ENCODE data around the gene ASF1B. TPM values are rescaled to one million over a fixed set of nuclear protein-coding genes. Genes with fewer than 3 reads are reported as not detected.

Gene ASF1B
- total and polyA plus RNA-seq, 2 donors (not counting 1 experiment from before 2014, with no cell fraction given): 2.6 to 6.5 TPM

GRCh38 chr19:14091813-14092462 is 44.5 kb downstream of the ASF1B start:
- Histone ChIP-seq H3K4me3 (replicated peaks in 1 of 4; ENCODE audit: control extremely low read depth in 1 of 4, insufficient read depth in 1 of 4, low read depth in 3 of 4, low read length in 4 of 4) (peak overlapping the region; percentile 81 to 88 (median 83)), H3K27me3 (ENCODE audit: control insufficient read depth, insufficient read depth, low read length) (no peaks in the 10 kb centered on the region), H2AFZ (ENCODE audit: low read length) (no peak overlapping the region), H3K79me2 (ENCODE audit: control insufficient read depth, insufficient read depth, low read length) (no peaks in the 10 kb centered on the region), H3K27ac (ENCODE audit: insufficient read depth, low read length) (peak overlapping the region; percentile 73), H3K9me3 (ENCODE audit: control insufficient read depth, insufficient read depth, low read depth, low read length) (no peaks in the 10 kb centered on the region), H3K9ac (ENCODE audit: insufficient read depth, low read length) (no peak overlapping the region), H3K4me1 (ENCODE audit: control insufficient read depth, extremely low read depth, insufficient read depth, low read length) (peaks cover 2% of the 10 kb centered on the region), H3K36me3 (ENCODE audit: control insufficient read depth, insufficient read depth, low read length) (peaks cover 15% of the 10 kb centered on the region), H4K20me1 (ENCODE audit: control insufficient read depth, extremely low read depth, insufficient read depth, low read length) (no peaks in the 10 kb centered on the region), H3K4me2 (ENCODE audit: extremely low read depth, insufficient read depth, low read length) (peak overlapping the region; percentile 97)
- TF ChIP-seq EZH2 (IDR thresholded peaks at IDR 0.05; ENCODE audit: low read length, missing control alignments) (no peak), CTCF (conservative IDR thresholded peaks at IDR 0.05 in 1 of 2, IDR thresholded peaks at IDR 0.05 in 1 of 2; ENCODE audit: low read depth in 1 of 2, low read length in 2 of 2) (no peak)
- no peak for DNase-seq (ENCODE audit: low read depth in 2 of 2)

GRCh38 chr19:14091081-14091812 is 45.1 kb downstream of the ASF1B start:
- Histone ChIP-seq H3K79me2 (ENCODE audit: control insufficient read depth, insufficient read depth, low read length) (no peaks in the 10 kb centered on the region), H4K20me1 (ENCODE audit: control insufficient read depth, extremely low read depth, insufficient read depth, low read length) (no peaks in the 10 kb centered on the region), H3K4me3 (replicated peaks in 1 of 4; ENCODE audit: control extremely low read depth in 1 of 4, insufficient read depth in 1 of 4, low read depth in 3 of 4, low read length in 4 of 4) (peak overlapping the region; percentile 81 to 88 (median 83)), H3K9ac (ENCODE audit: insufficient read depth, low read length) (peak overlapping the region; percentile 66), H3K36me3 (ENCODE audit: control insufficient read depth, insufficient read depth, low read length) (peaks cover 11% of the 10 kb centered on the region), H3K9me3 (ENCODE audit: control insufficient read depth, insufficient read depth, low read depth, low read length) (no peaks in the 10 kb centered on the region), H3K4me1 (ENCODE audit: control insufficient read depth, extremely low read depth, insufficient read depth, low read length) (peaks cover 2% of the 10 kb centered on the region), H2AFZ (ENCODE audit: low read length) (no peak overlapping the region), H3K4me2 (ENCODE audit: extremely low read depth, insufficient read depth, low read length) (peak overlapping the region; percentile 97), H3K27ac (ENCODE audit: insufficient read depth, low read length) (peak overlapping the region; percentile 73), H3K27me3 (ENCODE audit: control insufficient read depth, insufficient read depth, low read length) (no peaks in the 10 kb centered on the region)
- DNase-seq (ENCODE audit: low read depth in 2 of 2): peak; percentile 67 to 79
- no peak for TF ChIP-seq EZH2 (IDR thresholded peaks at IDR 0.05; ENCODE audit: low read length, missing control alignments)
- peak; percentile 29 to 43 for TF ChIP-seq CTCF (conservative IDR thresholded peaks at IDR 0.05 in 1 of 2, IDR thresholded peaks at IDR 0.05 in 1 of 2; ENCODE audit: low read depth in 1 of 2, low read length in 2 of 2)

GRCh38 chr19:14090509-14091080 is 45.8 kb downstream of the ASF1B start, which contains the start of gene SAMD1:
Gene SAMD1 (minus strand): TSS chr19:14090751.
- Histone ChIP-seq H3K4me3 (replicated peaks in 1 of 4; ENCODE audit: control extremely low read depth in 1 of 4, insufficient read depth in 1 of 4, low read depth in 3 of 4, low read length in 4 of 4) (peak within 1 kb of the TSS; percentile 81 to 88 (median 83)), H2AFZ (ENCODE audit: low read length) (no peak within 1 kb of the TSS), H4K20me1 (ENCODE audit: control insufficient read depth, extremely low read depth, insufficient read depth, low read length) (no peaks in the 10 kb centered on the region), H3K27ac (ENCODE audit: insufficient read depth, low read length) (peak within 1 kb of the TSS; percentile 73), H3K9ac (ENCODE audit: insufficient read depth, low read length) (peak within 1 kb of the TSS; percentile 66), H3K4me2 (ENCODE audit: extremely low read depth, insufficient read depth, low read length) (peak within 1 kb of the TSS; percentile 97), H3K27me3 (ENCODE audit: control insufficient read depth, insufficient read depth, low read length) (no peaks in the 10 kb centered on the region), H3K36me3 (ENCODE audit: control insufficient read depth, insufficient read depth, low read length) (peaks cover 11% of the 10 kb centered on the region), H3K9me3 (ENCODE audit: control insufficient read depth, insufficient read depth, low read depth, low read length) (no peaks in the 10 kb centered on the region), H3K79me2 (ENCODE audit: control insufficient read depth, insufficient read depth, low read length) (no peaks in the 10 kb centered on the region), H3K4me1 (ENCODE audit: control insufficient read depth, extremely low read depth, insufficient read depth, low read length) (peaks cover 2% of the 10 kb centered on the region)
- no peak for TF ChIP-seq EZH2 (IDR thresholded peaks at IDR 0.05; ENCODE audit: low read length, missing control alignments)
- no peak for TF ChIP-seq CTCF (conservative IDR thresholded peaks at IDR 0.05 in 1 of 2, IDR thresholded peaks at IDR 0.05 in 1 of 2; ENCODE audit: low read depth in 1 of 2, low read length in 2 of 2)
- peak; percentile 88 to 94 for DNase-seq (ENCODE audit: low read depth in 2 of 2)

All from fibroblast of lung (primary cell).